ACHN (cell line): Measurements from ENCODE around the gene HSPB6.

Experiments
- DNase-seq: peaks from one replicate; pipeline ENCODE4 v3.0.0-alpha.2; 2015
- in situ Hi-C: cut with HindIII; loops from 2 replicates; pipeline ENCODE4 v1.10.0; 2017; ENCODE audit warnings: low sequenced_read_pairs, low pct_ligation_motif_present, low pct_unique_long_range_greater_than_20kb

HSPB6 gene

DNA sequence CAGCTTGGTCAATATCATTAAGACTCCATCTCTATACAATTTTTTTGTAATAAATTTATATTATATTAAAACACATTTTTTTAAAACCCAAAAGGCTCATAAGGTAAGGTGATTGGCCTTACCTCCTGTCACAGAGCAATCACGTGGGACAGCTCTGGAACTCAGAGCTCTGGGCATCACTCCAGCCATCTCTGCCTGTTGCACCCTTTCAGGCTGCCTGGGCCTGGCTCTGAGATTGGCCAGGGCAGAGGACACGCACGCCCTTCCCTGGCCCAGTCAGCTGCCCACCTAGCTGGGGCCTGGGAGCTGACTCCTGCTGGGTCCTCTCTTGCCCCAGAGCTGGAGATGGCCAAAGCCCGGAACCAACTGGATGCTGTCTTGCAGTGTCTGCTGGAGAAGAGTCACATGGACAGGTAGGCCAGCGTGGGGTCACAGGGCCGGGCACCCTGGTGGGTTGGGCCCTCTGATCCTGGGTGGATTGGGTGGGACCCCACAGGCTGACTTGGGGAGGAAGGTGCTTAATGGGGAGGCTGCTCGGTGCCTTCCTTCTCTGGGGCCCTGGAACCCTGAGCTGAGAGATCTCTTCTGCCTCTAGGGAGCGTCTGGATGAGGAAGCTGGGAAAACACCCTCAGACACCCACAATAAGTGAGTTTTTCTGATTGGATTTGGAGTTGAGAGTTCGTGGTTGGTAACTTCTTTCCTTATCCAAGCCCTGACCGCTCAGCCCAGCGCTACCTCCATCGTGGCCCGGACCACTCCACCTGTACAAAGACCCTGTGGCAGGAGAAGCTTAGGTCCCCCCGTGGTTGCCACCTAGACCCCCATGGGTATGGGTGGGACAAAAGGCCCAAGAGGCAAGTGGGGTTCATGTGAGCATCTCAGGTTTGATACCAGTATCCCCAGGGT is 4.7 kb downstream of the HSPB6 start:
- in situ Hi-C loops: no loop called here
- no peak for DNase-seq

DNA sequence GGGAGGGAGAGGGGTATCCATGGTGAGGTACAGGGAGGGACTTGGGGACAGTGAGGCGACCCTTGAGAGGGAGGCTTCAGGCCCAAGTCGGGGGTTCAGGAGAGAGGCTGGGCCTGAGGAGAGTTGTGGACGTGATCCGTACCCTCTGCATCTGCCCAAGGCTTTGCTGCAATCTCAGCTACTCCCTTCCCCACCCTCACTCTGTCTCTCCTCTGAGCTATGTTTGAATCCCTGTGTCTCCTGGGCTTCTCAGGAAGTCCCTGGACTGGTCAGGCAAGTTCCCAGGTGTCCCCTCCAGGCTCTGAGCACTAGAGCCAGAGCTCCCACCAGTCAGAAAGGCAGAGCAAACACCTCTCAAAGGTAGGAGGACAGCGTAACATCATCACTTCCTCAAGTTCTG is 6.7 kb downstream of the HSPB6 start:
- in situ Hi-C loops: no loop called here
- DNase-seq: no peak

DNA sequence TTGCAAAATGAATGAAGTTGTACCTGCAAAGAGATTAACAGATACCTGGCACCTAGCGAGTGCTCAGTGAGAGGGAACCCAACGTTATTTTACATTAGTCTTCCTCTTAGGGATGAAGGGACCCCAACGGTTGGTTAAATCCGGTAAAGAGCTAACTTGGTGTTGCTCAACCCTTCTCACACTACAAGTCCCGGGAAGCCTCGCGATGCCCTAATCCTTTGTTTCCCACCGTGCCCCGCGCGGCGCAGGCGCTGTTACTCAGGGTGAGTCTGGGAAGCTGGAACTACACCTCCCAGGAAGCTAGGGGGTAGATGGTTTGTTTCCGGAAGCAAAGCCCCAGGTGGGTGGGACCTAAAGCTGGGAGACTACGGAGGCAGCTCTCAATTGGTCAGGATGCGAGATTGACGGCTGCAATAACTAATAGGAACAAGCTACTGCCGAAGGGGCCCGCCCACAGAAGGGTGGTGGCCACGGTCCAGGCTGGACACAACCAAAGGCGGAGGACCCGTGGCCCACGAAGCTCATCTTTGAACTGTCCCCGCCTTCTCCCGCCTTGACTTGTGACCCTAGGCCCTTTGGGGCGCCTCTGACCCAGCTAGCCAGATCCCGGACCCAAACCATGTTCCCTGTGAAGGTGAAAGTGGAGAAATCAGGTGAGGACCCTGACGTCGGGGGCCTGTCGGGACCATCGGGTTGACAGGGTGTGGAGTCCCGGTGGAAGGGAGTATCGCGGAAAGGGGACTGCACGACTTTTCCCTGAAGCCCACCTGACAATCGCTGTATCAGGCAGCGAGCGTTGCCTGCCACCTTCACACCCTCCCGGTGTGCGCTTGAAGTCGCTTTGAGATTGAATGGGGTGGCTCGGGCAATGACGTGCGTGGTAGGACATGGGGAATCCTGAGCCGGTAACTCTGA is 8.5 kb downstream of the HSPB6 start, which contains the start of gene LIN37:
Gene LIN37, plus strand, starts transcription at position 471 of the 915 bp plus-strand sequence. Its CDS starts 149 bp downstream, at position 620.
- in situ Hi-C loops: no loop called here
- DNase-seq: peak; percentile 98

DNA sequence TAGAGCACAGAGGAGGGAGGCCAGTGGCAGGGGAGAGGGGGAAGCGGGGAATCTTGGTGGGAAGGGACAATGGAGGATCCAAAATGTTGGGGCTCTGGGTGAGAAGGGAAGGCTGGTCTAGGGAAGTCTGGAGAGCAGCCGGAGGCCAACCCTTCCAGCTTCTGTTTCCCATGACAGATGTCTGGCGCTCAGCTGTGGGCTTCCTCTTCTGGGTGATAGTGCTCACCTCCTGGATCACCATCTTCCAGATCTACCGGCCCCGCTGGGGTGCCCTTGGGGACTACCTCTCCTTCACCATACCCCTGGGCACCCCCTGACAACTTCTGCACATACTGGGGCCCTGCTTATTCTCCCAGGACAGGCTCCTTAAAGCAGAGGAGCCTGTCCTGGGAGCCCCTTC is 10.3 kb downstream of the HSPB6 start:
- in situ Hi-C loops: no loop called here

DNA sequence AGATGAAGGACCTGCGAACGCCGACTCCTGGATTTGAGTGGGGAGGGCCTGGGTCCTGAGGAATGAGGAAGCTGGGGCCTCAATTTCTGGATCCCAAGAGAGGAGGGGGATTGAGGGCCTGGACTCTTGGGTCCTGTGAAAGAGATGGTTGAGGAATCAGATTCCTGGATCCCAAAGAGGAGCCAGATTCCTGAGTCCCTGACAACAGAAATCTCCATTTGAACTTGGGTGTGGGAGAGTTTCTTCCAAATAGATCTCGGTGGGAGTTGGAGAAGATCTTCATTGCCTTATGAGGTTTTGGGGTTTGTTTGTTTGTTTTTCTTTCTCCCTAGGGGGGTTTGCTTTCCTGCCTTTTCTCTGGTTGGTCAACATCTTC is 10.8 kb downstream of the HSPB6 start:
- no peak for DNase-seq
- in situ Hi-C loops: no loop called here

More for the DNA sequence above, 10.3 kb downstream of the HSPB6 start:
- DNase-seq: no peak

DNA sequence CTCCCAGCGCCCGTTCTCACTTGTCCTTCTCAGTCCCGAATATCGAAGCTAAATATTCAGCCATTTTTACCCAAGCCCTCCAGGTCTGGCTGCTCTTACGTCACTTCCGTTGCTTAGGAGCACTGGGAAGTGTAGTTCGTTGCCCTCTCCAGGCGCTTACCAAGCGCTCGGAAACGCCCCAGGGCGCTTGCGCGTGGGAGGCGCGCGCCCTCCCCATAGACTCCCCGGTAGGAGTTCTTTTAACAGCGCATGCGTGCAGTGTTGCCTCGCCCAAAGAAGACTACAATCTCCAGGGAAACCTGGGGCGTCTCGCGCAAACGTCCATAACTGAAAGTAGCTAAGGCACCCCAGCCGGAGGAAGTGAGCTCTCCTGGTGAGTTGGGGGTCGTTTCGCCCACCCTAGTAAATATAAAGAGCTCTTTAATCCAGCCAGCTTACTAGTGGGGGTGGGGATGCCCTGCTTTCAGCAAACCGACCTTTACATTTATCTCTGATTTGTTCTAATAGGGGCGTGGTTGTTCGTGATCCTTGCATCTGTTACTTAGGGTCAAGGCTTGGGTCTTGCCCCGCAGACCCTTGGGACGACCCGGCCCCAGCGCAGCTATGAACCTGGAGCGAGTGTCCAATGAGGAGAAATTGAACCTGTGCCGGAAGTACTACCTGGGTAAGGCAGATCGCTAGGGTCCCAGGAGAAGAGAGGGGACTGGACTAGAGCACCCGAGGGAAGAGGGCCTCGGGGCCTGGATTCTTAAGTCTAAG is 11.3 kb downstream of the HSPB6 start, which contains the start of the genes PSENEN and U2AF1L4:
Gene PSENEN, plus strand, starts transcription at position 324 of the 759 bp plus-strand sequence. Its CDS starts 280 bp downstream, at position 604.
Gene U2AF1L4, minus strand, starts transcription at position 91 of the 759 bp plus-strand sequence. Its CDS starts 27 bp downstream, at position 64.
- DNase-seq: peak; percentile 98
- in situ Hi-C loops: no loop called here

DNA sequence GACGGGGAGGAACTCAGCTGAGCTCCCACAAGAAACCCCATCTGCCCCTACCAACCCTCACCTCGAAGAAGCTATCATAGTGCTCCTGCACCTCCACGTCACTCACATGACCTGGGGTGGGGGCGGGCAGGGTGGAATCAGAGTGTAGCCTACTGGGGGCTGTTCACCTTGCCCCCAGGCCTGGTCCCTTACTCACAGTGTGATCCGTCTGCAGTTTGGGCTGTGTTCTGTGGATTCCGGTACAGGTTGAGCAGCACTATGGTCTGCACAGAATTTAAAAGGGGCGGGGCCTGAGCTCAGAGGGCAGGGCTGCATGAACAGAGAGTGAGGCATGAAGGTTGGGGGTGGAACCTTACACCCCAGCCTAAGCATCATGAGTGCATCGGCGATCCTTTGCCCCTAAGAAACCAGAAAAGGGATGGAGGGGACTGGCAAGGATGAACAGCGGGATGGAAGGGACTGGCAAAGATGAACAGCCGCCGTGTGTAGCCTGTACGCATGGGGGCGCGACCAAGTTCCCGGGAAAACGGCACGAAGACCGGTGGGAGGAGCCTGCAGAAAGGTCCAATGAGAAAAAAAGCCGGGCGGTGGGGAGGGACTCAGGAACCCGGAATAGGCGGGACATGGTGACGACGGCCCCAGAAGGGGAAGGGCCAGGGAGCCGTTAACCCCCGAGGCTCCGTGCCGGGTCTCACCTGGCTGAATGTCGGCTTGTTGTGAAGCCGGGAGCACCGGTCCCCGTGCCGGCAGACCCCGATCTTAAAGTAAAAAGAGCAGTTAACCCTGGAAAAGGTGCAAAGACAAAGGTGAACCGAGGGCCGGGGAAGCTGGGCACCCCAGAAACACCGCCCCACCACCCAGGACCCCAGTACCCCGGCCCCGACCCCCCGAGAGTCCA is 12.2 kb downstream of the HSPB6 start:
- in situ Hi-C loops: no loop called here
- DNase-seq: peak; percentile 95

DNA sequence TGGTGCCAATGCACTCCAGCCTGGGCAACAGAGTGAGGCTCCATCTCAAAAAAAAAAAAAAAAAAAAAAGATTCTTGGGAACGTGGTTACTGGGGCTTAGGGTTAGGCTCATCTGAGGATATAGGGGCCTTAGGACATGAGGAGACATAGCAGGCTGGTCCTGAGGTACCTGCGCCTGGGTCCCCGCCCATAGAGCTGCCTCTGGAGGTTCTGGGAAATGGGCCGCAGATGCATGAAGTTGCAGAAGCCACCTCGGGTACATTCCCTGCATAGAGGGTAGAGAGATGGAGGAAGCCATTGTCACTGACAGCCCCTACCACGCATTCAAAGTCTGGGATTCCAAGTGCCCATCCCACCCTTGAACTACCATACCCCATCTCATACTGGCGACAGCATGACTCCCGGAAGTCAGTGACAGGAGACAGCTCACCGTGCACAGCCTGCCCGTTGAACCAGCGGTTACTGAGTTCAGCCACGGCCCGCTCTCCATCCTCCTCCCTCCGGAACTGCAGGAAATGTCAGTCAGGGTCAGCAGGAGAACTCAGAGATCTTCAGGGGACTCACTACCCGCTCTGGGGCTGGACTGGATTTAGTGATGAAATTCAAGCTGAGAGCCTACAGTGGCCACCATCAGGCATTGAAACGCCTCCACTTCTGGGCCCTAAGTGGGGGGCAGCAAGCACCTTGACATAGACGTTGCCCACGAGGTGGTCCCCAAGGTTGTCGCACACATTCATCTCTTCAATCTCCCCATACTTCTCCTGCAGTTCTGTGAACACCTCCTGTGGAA is 13.0 kb downstream of the HSPB6 start:
- DNase-seq: no peak
- in situ Hi-C loops: no loop called here

DNA sequence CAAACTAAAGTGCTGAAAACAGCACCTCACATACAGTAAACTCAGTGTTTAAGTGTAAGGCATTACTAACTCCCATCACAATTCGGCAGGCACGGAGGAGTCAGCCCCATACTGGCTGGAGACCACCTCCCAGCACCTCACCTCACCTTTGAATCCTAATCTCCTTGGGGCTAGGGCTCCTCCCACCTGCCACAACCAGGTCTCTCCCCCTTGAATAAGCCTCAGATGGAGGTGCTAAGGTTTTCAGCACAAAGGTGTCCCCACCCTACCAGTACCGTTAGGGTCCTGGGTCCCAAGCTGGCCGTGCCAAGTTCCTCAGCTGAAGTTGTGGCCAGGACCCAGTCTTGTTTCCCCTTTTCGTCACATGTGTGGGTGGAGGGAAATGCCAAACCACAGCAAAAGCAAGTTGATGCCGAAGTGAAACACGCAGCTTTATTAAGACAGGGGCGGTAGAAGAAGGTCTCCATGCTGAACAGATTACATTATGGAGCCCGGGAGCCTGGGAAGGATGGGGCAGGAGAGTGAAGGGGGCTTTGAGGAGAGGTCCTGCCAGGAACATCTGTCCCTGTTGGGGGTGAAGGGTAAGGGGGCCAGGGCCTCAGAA is 14.6 kb downstream of the HSPB6 start, which contains the start of gene IGFLR1:
Gene IGFLR1, minus strand, starts transcription at position 332 of the 604 bp plus-strand sequence. CDS start 1,272 bp downstream, outside the sequence.
- DNase-seq: no peak
- in situ Hi-C loops: no loop called here

DNA sequence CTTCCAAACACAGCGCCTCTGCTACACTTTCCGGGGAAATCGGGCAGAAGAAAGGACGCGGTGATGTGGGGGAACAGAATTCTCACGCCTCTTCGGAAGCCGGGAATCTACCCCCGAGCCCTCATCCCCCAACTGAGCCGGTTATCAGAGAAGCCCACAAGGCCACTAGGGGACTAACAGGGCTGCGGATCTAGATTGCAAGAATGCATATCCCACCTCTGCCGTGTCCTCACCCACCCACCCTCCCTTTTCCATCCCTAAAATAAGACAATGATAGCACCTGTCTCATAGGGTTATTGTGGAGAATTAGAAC is 15.7 kb downstream of the HSPB6 start:
- in situ Hi-C loops: no loop called here
- DNase-seq: no peak

DNA sequence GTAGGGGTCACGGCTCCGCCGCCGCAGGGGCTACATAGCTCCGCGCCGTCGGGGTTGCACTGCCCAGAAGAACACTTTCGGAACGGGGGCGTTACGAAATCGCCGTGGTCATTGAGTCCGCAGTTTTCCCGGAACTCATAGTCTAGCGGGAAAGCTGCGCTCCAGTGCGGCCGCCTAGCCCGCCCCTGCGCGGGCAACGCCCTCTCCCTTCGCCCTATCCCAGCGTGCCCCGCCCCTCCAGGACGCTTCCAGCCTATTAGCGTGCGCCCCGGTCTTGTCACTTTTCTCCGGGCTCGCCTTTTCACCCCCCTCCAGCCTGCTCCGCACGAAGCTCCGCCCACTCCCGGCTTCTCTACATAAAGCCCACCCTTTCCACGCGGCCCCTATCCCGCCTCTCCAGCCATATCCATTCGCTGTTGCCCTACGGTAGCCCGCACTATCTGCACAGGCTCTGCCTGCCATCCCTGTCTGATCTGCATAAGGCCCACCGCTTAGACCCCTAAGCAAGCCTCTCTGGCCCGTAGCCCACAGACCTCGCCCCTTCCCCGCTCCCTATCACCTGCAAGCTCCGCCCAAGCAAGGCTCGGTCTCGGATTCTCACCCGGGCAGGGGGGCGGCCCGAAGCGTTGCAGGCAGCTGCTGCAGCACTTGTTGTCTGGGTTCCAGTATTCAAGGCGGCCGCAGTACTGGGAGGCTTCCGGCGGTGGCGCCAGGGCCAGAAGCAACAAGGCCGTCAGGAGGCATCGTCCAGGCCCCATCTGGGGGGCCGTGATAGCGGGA is 16.2 kb downstream of the HSPB6 start:
- DNase-seq: peak; percentile 96

DNA sequence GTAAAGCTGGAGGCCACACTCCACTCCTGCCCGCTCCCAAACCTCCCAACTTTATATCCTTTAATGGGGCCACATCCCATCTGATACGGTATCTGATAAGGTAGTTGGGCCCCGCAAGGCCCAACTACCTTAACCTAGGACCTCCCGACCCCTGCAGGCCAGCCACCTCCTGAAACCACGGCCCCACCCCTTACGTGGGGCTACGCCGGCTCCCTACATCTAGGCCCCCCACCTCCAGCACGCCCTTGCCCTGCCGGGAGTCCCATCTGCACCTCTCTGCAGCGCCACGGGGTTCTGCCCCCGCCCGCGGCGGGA is 16.8 kb downstream of the HSPB6 start:
- DNase-seq: no peak
- in situ Hi-C loops: no loop called here

More for the DNA sequence above, 16.2 kb downstream of the HSPB6 start:
- in situ Hi-C loops: no loop called here

DNA sequence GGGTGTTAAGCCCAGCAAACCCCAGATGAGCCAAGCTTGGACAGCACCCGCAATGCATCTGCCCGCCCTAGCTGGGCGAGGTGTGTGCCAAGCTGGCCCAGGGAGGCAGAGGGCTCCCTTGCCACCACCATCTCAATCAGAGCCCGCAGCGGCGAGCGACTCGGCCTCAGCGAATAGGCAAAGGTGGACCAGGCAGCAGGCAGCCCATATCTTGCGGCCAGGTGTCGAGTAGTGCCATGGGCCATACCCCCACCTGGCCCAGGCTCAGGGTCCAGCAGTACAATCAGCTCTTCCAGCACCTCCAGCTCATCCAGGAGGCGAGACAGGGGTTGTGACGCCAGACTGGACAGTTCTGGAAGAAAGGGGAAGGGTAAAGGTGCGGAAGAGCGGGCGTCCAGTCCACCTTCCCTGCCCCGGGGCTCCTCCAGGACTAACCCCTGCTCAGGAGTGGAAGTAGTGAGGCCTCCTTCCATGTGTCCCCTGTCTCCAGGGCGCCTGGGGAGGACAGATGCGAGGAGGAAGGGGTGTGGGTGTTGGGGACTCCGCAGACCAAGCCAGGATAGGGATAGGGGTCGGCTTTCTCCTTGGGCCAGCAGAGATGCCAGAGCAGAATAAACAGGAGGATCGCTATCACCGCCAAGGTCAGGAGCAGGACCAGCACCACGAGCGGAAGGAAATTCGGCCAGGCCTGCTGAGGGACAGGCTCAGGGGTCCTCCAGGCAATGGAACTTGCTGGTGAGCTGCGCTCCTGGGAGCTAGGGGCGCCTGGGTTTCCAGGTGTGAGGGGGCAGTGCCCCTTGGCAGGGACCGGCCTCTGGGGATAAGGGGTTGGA is 17.3 kb downstream of the HSPB6 start:
- in situ Hi-C loops: no loop called here
- DNase-seq: no peak

DNA sequence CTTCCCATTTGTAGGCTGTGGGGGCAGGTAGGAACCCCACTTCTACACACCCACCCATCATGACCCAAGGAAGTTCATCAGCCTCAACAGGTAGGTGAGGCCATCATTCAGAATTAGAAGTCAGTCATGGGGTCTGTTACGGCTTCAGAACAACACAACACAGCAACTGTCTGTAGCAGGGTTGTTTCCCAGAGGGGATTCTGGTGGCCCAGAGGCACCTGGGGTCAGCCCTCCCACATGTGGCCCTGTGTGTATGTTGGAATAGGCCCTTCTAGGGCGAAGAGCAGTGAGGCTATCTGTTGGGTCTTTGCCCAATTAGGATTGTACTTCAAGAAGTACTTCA is 18.0 kb downstream of the HSPB6 start:
- in situ Hi-C loops: no loop called here
- DNase-seq: no peak
